Neural progenitor cell (in vitro differentiated cells): ENCODE results near the gene ZNF143. TPM values are rescaled to one million over a fixed set of nuclear protein-coding genes. Genes with fewer than 3 reads are reported as not detected.

Experiments used
- DNase-seq: peaks from one replicate; pipeline ENCODE4 v3.0.0-alpha.2; 2016; ENCODE audit warnings: low spot score
- H2AFZ ChIP-seq: fragments of 200-600 bp; sonication (generic); replicated peaks from 2 replicates; pipeline ENCODE4 v1.6.1; 2016; ENCODE audit warnings: antibody characterized with exemption
- H3F3A ChIP-seq: fragments of 200-600 bp; sonication (generic); 2 replicates; pipeline ENCODE4 v1.6.1; 2016; ENCODE audit warnings: antibody characterized with exemption, low read depth
- H3K27ac ChIP-seq: fragments of 200-600 bp; sonication (generic); 2 replicates; pipeline ENCODE4 v1.5.1; 2016; ENCODE audit warnings: mild to moderate bottlenecking
- H3K27me3 ChIP-seq: fragments of 200-600 bp; sonication (generic); 2 replicates; pipeline ENCODE4 v1.6.1; 2016; ENCODE audit warnings: mild to moderate bottlenecking, moderate library complexity
- H3K36me3 ChIP-seq: fragments of 200-600 bp; sonication (generic); 2 replicates; pipeline ENCODE4 v1.5.1; 2016
- H3K4me1 ChIP-seq: fragments of 200-600 bp; sonication (generic); 2 replicates; pipeline ENCODE4 v1.6.1; 2016; ENCODE audit warnings: mixed run types
- H3K4me2 ChIP-seq: fragments of 200-600 bp; sonication (generic); 2 replicates; pipeline ENCODE4 v1.6.1; 2016
- H3K4me3 ChIP-seq: fragments of 200-600 bp; sonication (generic); 2 replicates; pipeline ENCODE4 v1.5.1; 2016
- H3K79me2 ChIP-seq: fragments of 200-600 bp; sonication (generic); 2 replicates; pipeline ENCODE4 v1.6.1; 2016; ENCODE audit warnings: low read depth
- H3K9ac ChIP-seq: fragments of 200-600 bp; sonication (generic); 2 replicates; pipeline ENCODE4 v1.6.1; 2016
- H3K9me3 ChIP-seq: fragments of 200-600 bp; sonication (generic); 2 replicates; pipeline ENCODE4 v1.5.1; 2016; ENCODE audit warnings: low read depth
- H4K20me1 ChIP-seq: fragments of 200-600 bp; sonication (generic); 2 replicates; pipeline ENCODE4 v1.6.1; 2016; ENCODE audit warnings: low read depth
- H3K27ac Mint-ChIP-seq: 3 replicates; pipeline ENCODE4 v1.8.0; 2021; ENCODE audit warnings: mixed read lengths
- H3K27me3 Mint-ChIP-seq: 2 replicates; pipeline ENCODE4 v1.8.0; 2022; ENCODE audit warnings: low read depth, mild to moderate bottlenecking, inconsistent platforms, moderate library complexity, mixed read lengths; ENCODE audit not compliant: insufficient read depth
- H3K36me3 Mint-ChIP-seq: 3 replicates; pipeline ENCODE4 v1.8.0; 2021; ENCODE audit warnings: mixed read lengths
- H3K4me1 Mint-ChIP-seq: 3 replicates; pipeline ENCODE4 v1.8.0; 2021; ENCODE audit warnings: mixed read lengths
- H3K4me3 Mint-ChIP-seq: 3 replicates; pipeline ENCODE4 v1.8.0; 2021; ENCODE audit warnings: mild to moderate bottlenecking, moderate library complexity, mixed read lengths
- H3K9me3 Mint-ChIP-seq: 3 replicates; pipeline ENCODE4 v1.8.0; 2020; ENCODE audit warnings: mixed read lengths
- EZH2 ChIP-seq: fragments of 200-600 bp; sonication (generic); IDR thresholded peaks from 2 replicates; pipeline ENCODE4 v1.6.1; 2017; ENCODE audit warnings: antibody characterized with exemption, mild to moderate bottlenecking, moderate library complexity
- EZH2phosphoT487 ChIP-seq: fragments of 200-600 bp; sonication (generic); IDR thresholded peaks from 2 replicates; pipeline ENCODE4 v1.6.1; 2017; ENCODE audit warnings: antibody characterized with exemption
- total RNA-seq: library from RNA; depleted of rRNA; stranded (reverse); fragments of >200 nt; gene quantifications from 2 replicates; pipeline ENCODE4 v1.2.3, GENCODE V29; 2015; ENCODE audit warnings: low replicate concordance
- TF ChIP-seq, protein P1 (sequence below): fragments of 200-600 bp; sonication (generic); IDR thresholded peaks from 2 replicates; pipeline ENCODE4 v1.5.1; 2017; ENCODE audit warnings: antibody characterized with exemption, mild to moderate bottlenecking

Gene ZNF143
- total RNA-seq, 1 donor from 2014 or later: 56.9 TPM

DNA sequence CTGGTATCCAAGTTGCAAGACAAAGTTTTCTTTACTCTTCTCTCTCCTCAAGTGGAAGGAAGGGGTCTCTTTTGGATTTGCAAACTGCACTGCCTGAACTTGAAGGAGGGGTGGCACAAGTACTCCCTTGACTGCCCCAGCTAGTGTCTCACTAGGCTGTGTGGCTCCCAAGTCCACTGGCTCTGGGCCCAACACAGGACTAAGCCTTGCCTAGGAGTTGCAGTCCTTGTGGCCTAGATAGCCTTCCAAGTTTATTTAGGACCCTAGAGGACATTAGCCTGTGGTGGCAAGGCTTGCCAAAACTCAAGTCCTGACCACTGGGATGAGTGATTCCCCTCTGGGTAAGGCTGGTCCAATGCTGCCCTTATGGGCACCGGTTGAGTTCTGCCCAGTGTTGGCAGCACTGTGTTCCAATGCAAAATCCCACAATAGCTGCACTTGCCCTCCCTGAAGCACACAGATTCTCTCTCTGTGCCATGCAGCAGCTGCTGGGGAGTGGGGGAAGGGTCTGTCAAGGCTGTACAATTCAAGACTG lies 102.5 kb downstream of the ZNF143 start:
- Mint-ChIP-seq H3K27ac (peak overlapping the region; percentile 73), H3K36me3 (no peaks in the 10 kb centered on the region), H3K9me3 (peaks cover 28% of the 10 kb centered on the region), H3K4me3 (no peak overlapping the region), H3K4me1 (peaks cover 28% of the 10 kb centered on the region), H3K27me3 (peaks cover 8% of the 10 kb centered on the region)
- no peak overlapping the region for H2AFZ ChIP-seq
- no peak overlapping the region for H3K27ac ChIP-seq
- no peak overlapping the region for H3K9ac ChIP-seq
- DNase-seq: no peak
- no peak overlapping the region for H3K4me2 ChIP-seq
- H3K36me3 ChIP-seq: no peaks in the 10 kb centered on the region
- no peaks in the 10 kb centered on the region for H3K79me2 ChIP-seq
- H3K27me3 ChIP-seq: no peaks in the 10 kb centered on the region
- no peak for TF ChIP-seq EZH2
- TF ChIP-seq, protein P1, sequence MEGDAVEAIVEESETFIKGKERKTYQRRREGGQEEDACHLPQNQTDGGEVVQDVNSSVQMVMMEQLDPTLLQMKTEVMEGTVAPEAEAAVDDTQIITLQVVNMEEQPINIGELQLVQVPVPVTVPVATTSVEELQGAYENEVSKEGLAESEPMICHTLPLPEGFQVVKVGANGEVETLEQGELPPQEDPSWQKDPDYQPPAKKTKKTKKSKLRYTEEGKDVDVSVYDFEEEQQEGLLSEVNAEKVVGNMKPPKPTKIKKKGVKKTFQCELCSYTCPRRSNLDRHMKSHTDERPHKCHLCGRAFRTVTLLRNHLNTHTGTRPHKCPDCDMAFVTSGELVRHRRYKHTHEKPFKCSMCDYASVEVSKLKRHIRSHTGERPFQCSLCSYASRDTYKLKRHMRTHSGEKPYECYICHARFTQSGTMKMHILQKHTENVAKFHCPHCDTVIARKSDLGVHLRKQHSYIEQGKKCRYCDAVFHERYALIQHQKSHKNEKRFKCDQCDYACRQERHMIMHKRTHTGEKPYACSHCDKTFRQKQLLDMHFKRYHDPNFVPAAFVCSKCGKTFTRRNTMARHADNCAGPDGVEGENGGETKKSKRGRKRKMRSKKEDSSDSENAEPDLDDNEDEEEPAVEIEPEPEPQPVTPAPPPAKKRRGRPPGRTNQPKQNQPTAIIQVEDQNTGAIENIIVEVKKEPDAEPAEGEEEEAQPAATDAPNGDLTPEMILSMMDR: no peak
- no peak for TF ChIP-seq EZH2phosphoT487
- H4K20me1 ChIP-seq: no peaks in the 10 kb centered on the region
- no peak overlapping the region for H3K4me3 ChIP-seq
- H3K9me3 ChIP-seq: peaks cover 3% of the 10 kb centered on the region
- peaks cover 28% of the 10 kb centered on the region for H3F3A ChIP-seq
- H3K4me1 ChIP-seq: peaks cover 17% of the 10 kb centered on the region

DNA sequence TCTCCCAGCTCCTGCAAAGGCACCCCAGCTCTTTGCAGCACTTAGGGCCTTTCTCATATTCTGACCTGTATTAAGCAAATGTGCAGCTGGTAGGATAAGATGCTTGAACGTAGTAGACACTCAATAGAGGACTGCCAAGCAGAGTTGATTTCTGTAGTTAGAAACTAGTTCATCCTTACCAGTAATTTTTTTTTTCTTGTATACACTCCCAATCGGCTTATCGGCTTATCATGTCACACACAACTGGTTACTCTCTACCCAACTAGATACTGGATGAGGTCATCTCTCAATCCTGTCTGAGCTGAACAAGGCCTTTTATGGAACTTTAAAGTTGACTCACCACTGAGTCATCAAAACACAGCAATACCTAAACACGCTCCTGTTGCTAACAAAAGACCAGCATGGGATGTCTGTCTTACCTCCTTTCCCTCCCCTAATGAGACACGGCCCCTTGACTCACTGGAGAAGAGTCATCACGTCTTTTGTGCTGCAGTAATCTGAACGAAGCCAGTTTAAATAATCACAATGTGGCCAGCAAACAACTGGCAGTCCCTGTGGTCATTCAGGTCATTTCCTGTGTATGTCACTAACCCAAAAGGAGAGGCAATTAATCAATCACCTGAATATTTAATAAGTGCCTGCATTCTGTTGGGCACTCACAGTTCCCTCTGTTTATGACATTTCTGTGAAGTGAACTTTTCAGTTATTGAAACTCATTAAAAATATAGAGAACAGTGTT lies 105.2 kb downstream of the ZNF143 start:
- Histone ChIP-seq H3K79me2 (no peaks in the 10 kb centered on the region), H3K9me3 (no peaks in the 10 kb centered on the region), H3K4me2 (peak overlapping the region; percentile 21), H2AFZ (no peak overlapping the region), H4K20me1 (no peaks in the 10 kb centered on the region), H3K9ac (no peak overlapping the region), H3K36me3 (no peaks in the 10 kb centered on the region), H3K27ac (peak overlapping the region; percentile 46), H3K4me1 (peaks cover 27% of the 10 kb centered on the region), H3K27me3 (no peaks in the 10 kb centered on the region), H3K4me3 (no peak overlapping the region), H3F3A (peaks cover 34% of the 10 kb centered on the region)
- Mint-ChIP-seq H3K4me1 (peaks cover 45% of the 10 kb centered on the region), H3K4me3 (peak overlapping the region; percentile 61), H3K9me3 (peaks cover 15% of the 10 kb centered on the region), H3K27ac (peak overlapping the region; percentile 99), H3K36me3 (no peaks in the 10 kb centered on the region), H3K27me3 (peaks cover 6% of the 10 kb centered on the region)
- TF ChIP-seq EZH2phosphoT487: no peak
- no peak for TF ChIP-seq EZH2
- TF ChIP-seq, protein P1: no peak
- DNase-seq: peak; percentile 90

DNA sequence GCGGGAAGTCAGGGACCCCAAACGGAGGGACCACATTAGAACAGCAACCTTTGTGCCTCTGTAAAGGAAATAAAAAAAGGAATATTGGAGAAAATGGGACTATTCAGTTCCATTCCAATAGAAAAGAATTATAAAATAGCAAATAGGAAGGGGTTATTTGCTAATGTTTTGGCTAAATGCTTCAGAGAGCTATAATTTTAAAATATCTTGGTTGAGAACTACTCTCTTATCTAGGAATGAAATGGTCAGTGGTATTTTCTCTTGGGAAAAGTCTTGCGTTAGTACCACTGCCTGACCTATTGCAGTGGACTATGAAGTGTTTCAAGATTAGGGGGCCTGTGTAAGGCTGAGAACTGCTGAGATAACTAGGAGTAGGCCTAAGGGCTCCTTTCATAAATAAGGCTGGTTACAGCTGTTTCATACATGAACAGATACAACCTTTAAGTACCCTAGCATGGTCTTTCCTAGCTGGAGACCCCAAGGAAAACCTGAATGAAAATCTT lies 105.8 kb downstream of the ZNF143 start:
- H3K27me3 Mint-ChIP-seq: peaks cover 6% of the 10 kb centered on the region
- TF ChIP-seq, protein P1: no peak
- TF ChIP-seq EZH2phosphoT487 (no peak), EZH2 (no peak)
- peak overlapping the region; percentile 99 for H3K27ac Mint-ChIP-seq
- H3K4me1 Mint-ChIP-seq: peaks cover 48% of the 10 kb centered on the region
- DNase-seq: no peak
- peaks cover 27% of the 10 kb centered on the region for H3K4me1 ChIP-seq
- peak overlapping the region; percentile 21 for H3K4me2 ChIP-seq
- H3K27ac ChIP-seq: peak overlapping the region; percentile 46
- H3K36me3 ChIP-seq: no peaks in the 10 kb centered on the region
- no peaks in the 10 kb centered on the region for H3K79me2 ChIP-seq
- H3K4me3 ChIP-seq: no peak overlapping the region
- H3K4me3 Mint-ChIP-seq: no peak overlapping the region
- peaks cover 2% of the 10 kb centered on the region for H3K27me3 ChIP-seq
- peaks cover 41% of the 10 kb centered on the region for H3F3A ChIP-seq
- H3K36me3 Mint-ChIP-seq: no peaks in the 10 kb centered on the region
- no peaks in the 10 kb centered on the region for H3K9me3 ChIP-seq
- H3K9ac ChIP-seq: no peak overlapping the region
- no peak overlapping the region for H2AFZ ChIP-seq
- H3K9me3 Mint-ChIP-seq: peaks cover 9% of the 10 kb centered on the region
- H4K20me1 ChIP-seq: no peaks in the 10 kb centered on the region
